EH (cell line): ENCODE data around the gene SRSF1.
"Not testable (repeated sequence)": the region's sequence is repeated elsewhere in the genome, so short reads cannot be mapped to it uniquely, and the experiment has no call there.

ENCODE experiments used
- DNase-seq: peaks from one replicate; pipeline ENCODE4 v3.0.0-alpha.2; 2015; ENCODE audit warnings: low read depth

SRSF1 gene

DNA sequence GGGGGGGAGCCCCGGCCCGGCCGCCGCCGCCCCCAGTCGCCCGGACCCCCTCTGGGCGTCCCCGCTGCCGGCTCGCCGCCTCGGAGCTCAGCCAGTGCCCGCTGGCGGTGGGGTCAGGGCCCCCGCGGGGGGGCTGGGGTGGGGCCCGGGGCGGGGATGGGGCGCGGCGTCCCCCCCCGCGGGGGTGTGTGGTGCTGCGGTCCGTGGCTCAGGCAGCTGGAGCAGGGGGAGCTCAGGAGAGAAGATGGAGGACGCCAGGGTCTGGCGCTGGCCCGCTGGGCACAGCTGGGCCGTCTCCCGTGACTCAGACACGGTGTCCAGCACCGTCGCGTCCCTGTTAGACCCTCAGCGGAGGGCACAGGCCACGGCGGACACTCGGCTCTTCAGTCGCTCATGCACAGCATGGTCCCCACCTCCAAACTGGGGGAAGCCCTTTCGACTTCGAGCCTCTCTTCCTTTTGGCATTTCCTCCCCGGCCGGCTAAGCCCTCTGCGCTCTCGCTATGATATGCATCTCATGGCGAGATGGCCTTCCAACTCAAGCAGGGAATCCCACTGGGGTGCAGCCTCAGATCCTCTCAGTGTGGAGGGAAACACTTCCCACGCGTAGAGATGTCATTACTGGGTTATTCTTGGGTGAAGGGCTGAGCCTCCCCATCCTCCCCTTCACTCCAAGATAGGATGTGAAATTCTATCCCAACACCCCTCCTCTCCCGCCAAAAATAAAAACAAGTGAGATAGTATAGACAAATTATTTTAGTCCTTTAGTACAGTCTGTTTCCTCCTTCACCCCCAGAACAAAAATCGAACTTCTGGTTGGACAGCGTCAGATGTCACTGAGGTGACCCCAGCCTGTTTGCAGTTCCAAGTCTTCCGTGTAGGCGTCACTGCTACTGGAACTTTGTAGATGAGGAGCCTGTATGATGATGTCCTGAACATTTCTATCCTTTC lies 18.5 kb downstream of the SRSF1 start:
- DNase-seq, result peak; percentile 76

DNA sequence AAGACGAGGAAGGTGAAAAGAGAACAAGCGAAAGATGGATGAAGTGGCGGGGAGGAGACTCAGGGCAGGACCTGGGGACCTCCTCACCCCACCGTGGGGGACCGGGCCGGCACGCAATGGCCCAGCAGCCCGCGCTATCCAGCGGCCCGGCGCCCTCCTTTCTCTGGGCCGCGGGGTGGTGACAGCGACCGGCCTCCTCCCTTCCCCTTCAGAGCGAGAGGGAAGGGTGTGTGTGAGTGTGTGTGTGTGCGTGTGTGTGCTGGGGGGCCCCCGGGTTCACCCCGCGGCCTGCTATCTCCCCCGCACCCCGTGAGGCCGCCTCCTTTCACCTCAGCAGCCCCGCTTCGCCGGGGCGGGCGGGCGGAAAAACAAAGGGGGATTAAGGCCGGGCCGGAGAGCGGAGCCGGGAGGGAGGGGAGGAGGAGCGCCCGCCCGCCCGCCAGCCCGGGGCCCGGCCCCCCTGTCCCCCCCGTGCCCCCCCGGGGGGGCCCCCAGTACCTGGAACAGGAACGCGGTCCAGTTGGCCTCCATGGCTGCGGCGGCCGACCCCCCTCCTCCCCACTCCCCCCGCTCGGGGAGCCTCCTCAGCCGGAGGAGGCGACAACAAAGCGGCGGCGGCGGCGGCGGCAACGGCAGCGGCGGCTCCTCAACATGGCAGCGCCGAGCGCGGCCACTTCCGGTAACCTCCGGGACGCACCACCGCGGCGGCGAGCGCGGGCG lies 19.3 kb downstream of the SRSF1 start, which contains the start of gene VEZF1:
TSS of gene VEZF1 (minus strand) at position 674 of the 720 bp plus-strand sequence. CDS start at position 531, 143 bp downstream.
- DNase-seq, result peak; percentile 75

DNA sequence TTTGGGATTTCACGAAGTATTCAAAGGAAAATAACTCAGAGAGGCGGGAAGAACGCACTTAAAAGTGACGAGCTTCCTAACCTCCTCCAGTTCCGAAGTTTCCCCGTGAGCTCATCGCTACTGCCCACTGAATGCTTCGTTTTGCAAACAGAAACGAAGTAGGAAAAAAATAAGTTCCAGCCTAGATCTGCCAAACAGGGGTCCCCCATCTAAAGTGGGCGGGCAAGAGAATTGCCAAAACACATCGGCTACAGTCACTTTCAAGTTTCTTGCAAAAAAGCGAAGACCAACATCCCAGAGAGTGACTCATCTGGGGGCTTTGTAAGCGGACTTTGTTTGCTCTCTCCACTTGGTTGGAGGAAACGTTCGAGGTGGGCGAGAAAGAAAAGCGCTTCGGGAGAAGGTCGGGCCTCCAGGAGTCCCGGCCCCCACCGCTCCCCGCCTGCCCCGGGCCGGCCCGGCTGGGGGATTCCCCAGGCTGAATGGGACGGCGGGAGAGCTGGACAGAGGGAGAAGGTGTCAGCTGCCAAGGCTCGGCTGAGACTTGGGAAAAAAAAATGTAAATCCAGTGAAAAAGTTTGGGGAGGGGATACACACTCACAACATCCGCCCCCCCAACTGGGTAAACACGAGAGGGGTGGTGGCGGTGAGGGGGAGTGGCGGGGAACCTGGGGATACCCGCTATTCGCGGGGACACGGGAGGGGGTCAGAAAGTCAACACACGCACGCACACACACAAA lies 20.0 kb downstream of the SRSF1 start:
- peak; percentile 74 for DNase-seq

DNA sequence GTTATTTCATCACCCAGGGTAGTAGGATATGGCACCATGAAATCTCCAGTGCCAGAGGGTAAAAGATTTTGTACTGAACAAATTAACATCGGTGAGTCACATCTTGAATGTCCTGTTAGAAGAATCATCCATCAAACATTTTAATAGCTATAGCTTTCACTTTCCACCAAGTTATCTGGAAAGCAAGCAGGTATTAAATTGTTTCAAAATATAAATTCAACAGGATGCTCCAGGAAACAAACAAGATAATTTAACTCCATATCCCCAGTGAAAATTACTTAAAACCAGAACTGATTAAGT lies 21.4 kb downstream of the SRSF1 start:
- peak; percentile 80 for DNase-seq

DNA sequence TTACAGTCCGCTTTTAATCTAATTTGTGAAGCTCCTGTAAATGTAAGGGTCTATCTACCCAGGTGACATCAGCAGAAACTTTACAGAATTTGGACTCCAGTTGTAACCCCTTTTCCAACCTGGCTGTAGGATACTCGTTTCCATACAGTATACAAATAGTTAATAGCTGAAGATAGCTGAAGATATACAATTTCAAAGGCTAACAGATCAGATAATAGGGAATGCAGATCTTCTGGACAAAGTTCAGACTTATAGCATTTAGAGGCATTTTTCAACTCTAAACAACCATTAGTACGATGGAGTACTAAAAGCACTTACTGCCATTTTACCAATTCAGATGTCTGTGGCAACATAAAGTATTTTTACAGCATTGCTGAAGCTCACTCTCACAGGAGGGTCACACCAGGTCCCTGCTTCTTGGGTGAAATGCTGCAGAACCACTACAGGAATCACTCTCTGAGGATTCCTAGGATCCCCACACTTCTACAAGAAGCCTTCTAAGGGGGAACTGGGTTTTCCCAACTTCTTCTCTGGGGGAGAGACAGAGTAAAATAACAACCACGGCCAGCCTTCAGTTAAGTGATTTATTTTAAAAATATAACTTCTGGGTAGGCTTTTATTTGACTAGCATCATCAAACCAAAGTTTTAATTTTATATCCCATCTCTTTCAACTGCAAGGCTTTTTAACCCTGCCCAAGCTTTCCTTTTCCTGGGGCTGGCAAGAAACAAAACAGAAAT lies 21.9 kb downstream of the SRSF1 start:
- DNase-seq, result peak; percentile 76

DNA sequence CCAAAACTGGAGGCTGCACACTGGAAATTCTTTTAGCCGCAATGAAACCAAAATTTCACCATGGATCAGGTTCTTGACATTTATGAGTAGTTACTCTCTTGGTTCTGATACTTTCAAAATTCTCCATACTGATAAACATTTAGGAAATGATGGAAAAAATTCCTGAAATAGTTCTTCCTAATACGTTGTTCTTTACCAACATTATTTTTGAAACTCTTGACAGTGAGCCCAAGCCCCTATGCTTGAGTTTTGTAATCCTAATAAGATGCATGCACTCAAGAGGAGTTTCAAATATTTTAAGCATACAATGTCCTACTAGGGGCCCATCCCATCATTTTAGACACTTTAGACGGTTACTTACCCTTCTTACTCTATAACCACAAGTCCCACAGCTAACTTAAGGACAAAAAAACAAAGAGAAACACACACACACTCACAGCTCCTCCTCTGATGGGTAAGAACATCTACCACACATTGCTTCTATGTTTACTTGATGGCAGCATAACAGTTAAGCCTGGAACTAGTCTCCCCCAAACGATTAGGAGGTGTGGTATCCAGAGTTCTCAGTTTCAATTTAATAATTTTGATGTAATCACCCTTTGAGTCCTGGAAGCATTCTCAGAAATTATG lies 22.7 kb downstream of the SRSF1 start:
- DNase-seq, result peak; percentile 73

DNA sequence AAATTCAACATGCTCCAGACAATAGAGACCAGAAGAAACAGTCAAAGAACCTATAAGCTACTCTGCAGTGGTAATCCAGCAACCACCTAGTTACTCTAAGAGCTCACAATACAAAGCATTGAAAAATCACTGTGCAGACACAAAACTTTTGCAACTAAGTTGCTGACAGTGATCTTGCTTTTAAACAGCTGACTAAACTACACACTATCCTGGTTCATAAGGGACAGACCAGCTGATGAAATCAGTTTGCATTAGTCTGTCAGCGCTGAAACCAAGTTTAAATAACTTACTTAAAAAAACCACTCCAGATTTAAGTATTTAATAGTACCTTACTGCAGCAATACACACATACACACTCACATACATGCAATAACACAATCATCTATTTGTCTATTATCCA lies 23.6 kb downstream of the SRSF1 start:
- DNase-seq, result no peak

DNA sequence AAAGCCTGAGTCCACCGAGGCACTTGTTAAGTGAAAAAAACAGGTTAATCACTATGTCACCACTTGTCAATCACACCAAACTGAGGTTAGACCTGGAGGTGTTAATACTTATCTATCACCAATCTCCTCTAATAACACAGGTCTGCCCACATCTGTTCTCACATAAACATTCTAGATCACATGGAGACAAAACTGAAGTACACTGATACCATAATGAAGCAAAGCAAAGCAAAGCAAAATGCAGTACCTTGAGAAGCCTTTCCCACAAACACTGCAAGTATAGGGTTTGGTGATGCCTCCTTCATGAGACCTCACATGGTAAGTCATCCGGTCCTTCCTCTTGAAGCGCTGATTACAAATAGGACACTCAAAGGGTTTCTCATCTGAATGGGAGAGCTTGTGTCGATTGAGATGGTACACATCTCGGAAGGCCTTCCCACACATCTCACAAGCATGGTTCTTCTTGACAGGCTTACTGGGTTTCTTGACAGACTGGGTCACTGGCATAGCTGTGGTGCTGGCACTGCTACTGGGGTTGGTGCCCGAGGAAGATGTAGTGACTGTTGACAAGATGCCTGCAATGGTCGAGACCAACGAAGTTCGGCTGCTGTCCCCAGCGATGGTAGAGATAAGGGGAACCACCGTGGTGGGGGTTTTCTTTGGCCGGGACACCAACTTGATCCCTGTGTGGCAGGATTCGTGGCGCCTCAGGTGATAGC lies 24.4 kb downstream of the SRSF1 start:
- no peak for DNase-seq

DNA sequence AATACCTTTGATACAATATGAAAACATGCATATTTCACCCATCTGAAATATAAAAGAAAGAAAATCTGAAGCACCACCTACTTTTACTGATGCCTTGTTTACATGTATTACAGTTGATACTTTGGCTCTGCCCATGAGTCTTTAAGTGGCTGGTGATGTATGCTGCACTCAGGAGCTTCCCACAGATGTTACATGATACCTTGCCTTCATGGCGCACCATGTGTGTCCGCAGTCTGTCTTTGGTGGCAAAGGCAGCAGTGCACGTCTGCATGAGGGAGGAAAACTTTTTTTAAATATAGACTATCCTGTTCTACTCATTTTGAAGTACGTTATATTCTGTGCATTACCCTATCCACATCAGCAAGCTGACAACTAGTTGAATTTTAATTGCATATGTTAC lies 26.5 kb downstream of the SRSF1 start:
- no peak for DNase-seq

DNA sequence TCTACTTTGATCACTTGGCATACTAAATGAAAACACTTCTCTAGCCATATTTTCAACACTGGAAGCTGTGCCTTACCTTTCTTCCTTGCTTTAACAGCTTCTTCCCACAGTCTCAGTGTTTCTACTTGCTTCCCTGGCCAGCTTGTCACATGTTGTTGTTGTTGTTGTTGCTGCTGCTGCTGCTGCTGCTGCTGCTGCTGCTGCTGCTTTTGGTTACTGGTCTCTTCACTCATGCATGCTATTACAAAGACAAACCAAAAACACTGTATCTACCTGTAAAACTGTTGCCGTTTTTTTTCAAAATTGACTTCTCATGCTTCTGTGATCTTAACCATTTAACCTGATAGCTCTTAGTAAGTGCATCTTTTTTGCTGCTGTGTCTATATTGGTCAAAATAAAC lies 28.0 kb downstream of the SRSF1 start:
- no peak for DNase-seq

DNA sequence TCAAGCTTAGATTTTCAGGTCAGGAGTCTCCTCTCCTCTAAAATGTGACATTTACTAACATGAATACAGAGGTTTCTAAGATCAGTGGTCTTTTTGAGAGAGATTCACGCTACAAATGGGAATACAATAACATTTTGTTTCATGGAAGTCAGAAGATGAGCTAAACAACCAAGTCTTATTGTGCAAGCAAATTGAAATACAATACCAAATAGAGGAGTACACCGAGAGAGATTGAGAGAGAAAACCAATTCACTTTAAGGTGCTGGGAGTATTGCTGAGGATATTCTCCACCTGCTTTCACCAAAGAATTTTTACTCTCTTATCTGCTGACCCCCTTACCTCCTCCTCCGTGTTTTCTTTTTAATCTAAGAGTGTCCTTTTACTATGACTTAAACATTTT lies 30.5 kb downstream of the SRSF1 start:
- DNase-seq, result no peak

DNA sequence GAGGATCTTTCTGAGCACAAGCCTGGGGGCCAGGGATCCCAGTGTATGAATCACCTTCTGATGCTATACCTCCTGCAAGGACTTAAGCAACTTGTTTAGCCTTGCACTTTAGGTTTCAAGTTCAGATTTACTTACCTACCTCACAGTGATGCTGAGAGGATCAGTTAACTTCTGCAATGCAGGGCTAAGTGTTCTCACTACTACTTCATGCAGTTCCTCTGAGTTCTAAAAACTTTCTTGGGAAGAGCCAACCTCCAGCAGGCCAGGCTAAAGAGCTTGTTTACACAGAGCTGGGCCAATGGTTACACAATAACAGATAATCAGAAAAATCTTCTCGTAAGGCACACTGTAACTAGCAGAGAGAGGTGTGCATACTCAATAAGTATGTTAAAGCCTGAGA lies 32.0 kb downstream of the SRSF1 start:
- DNase-seq, result peak; percentile 33

DNA sequence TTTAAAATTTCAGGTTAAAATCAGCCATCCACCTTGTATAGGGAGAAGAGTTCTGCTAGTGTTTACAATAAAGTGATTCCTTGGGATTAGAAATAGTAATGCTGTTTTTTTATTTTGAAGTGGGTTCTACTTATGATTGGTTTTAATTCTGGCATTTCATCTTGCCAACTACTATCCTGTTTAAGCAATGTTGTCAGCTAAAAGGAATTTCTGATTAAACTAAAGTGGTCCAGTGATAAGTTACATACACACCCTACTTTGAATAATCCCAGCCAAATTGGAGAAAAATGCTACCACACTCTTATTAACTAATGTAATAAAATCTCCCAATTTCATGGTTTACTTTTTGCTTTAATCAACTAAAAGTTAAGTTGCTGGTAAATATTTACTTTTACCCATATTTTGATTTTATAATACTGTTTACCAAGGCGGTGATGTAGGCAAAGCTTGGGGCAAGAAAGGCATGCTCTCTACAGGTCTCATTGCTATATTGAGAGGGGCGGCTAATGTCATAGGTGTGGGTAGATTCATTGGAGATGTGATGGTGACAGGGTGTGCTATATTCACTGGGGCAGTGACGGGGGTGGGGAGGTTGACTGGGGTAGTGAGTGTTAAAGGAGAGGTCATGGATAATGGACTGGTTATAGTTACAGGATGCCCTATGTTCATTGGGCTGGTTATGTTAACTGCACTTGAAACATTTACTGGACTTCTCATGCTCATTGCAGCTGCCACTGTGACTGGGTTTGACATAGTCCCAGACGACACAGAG lies 32.8 kb downstream of the SRSF1 start:
- DNase-seq, result not testable (repeated sequence)

DNA sequence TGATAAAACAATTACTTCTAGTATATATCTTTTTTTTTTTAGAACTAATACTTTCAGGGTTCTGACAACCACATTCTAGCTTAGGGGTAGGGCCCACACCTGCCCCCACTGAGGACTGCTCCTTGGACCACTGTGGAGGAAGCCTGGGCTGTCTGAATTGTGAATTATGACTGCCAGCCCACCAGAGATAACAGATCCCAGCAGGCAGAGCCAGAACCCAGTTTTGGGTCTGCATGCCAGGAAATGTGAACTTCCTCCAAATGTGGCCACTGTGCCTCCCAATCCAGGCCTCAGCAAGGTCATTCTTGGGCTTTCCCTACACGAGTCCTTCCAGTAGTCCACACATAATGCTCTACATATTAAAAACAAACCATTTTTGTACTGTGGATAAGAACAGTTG lies 34.9 kb downstream of the SRSF1 start:
- DNase-seq, result no peak

DNA sequence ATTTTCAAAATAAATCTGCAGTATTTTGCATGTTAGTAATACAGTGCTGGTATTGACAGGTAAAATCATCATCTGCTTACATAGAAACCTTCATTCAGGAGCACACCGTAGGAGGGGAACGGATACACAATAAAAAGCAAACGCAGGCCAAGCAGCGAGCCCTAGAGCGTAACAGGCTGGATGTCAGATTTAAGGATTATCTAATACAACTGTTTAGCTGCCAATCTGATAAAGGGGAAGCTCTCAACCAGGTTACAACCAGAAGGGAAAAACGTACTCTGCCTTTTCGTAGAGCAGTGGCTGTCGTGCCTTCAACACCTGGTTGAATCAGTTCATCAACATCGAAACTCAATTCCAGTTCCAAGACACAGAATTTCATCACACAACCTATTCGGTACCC lies 35.5 kb downstream of the SRSF1 start:
- no peak for DNase-seq

DNA sequence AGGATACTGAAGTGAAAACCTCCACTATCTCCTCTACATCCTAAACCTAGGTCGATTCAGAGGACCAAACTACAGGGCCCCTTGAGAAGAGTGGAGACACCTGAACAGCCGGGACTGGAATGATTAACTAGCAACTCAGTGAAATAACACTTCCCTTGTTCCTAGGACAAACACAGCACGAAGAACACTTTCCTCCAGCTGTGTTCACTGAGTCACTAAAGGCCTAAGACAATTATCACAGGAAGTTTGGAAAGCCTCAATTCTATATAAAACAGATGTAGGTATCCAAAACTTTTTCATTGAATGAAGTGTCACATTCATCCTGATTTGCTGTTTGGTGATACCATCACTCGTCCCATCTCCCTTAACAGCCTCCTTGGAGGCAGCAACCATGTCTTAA lies 36.3 kb downstream of the SRSF1 start:
- peak; percentile 75 for DNase-seq

DNA sequence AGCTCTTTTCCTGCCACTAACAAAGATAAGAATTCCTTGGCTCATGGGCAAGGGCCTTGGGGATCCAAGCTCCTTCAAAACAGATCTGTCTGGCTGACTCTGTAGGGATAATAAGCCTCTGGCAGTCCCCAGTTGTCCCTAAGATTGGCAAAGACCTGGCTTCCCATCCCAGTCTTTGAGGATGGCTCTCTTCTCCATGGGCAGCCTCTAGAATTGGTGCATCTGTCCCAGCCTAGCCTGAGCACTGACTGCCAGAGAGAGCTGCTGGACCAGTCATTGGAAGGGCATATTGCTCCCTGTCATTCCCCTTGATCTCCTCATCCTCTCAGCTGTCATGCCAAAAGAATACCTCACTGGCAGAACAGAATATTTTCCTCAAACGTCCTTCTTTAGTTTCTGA lies 38.6 kb downstream of the SRSF1 start:
- no peak for DNase-seq

DNA sequence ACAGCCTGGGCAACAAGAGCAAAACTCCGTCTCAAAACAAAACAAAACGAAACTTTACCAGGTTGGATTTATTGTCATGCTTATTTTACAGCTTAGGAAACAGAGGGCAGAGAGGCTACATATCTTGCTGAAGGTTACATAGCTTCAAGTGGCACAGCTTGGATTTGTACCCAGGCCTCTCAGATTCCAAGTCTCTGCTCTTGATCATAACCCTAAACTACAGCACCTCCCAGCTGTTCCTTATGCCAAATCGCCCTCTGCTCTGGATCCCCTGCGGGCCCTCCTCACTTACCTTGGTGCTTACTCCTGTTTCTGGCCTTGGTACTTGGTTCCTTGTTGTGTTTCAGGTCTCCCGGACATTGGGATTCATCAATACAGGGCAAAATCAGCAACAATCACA lies 40.2 kb downstream of the SRSF1 start:
- DNase-seq, result no peak

DNA sequence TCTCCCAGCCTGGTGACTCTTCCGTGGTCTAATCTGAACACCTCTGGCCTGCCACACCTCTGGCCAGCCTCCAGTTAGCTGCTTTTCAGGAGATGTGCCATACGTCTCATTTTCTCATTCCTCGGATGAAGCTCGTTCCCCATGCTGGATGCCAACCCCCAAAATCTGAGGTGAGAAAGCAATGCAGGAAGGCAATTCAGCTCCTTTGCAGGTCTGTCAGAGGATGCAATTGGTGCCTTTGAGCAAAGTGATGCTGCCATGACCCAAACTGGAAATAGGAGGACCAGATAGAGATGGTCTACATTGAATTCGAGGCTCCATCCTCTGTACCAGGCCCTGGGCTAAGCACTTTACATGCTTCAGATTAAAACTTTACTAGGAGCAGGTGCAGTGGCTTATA lies 40.8 kb downstream of the SRSF1 start:
- DNase-seq, result no peak

DNA sequence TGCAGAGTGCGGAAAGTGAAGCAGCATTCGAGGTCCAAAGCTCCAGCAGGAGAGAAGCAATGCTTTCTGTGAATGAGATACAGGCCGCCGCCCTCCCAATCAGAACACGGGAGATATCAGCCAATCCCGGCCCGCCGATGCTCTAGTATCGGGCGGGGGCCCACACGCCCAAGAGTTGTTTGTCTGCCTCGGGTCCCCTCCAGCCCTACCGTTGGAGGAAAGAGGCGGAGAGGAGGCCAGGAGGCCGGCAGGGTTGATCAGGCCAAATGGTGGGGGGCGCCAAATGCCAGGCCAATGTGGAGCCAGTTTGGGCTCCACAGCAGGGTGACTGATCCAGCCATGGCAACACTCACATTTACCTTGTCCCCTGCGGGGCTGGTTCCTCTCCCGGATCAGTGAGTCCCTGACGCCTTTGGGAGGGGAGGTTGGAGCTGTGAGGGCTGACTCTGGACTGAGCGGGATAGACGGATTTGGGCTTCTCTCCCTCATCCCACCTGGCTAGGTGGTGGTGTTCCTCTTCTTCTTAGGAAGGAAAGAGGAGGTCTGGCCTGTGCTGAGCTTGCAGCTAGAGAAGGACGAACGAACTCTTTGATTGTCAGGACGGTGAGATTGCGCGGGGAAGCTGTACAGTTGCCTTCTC lies 41.4 kb downstream of the SRSF1 start:
- DNase-seq, result no peak
